GM21723 (cell line): ENCODE data around the gene LCNL1.
A peak's percentile ranks its signal among the peaks of the same experiment; 100 is the strongest.
"Not testable (repeated sequence)": the region's sequence is repeated elsewhere in the genome, so short reads cannot be mapped to it uniquely, and the experiment has no call there.

Experiments used
- ATAC-seq: cut with Tn5 transposase; IDR thresholded peaks from one replicate; pipeline ENCODE4 v1.9.1; 2021; ENCODE audit warnings: mild to moderate bottlenecking, moderate library complexity; ENCODE audit not compliant: unreplicated experiment

Gene LCNL1

GRCh38 chr9:136991993-136992818, 9.4 kb downstream of the LCNL1 start, which contains the start of gene PAXX:
TSS of gene PAXX (plus strand) at chr9:136992422. CDS start at chr9:136992444, 22 bp downstream.
- peak; percentile 77 for ATAC-seq

DNA sequence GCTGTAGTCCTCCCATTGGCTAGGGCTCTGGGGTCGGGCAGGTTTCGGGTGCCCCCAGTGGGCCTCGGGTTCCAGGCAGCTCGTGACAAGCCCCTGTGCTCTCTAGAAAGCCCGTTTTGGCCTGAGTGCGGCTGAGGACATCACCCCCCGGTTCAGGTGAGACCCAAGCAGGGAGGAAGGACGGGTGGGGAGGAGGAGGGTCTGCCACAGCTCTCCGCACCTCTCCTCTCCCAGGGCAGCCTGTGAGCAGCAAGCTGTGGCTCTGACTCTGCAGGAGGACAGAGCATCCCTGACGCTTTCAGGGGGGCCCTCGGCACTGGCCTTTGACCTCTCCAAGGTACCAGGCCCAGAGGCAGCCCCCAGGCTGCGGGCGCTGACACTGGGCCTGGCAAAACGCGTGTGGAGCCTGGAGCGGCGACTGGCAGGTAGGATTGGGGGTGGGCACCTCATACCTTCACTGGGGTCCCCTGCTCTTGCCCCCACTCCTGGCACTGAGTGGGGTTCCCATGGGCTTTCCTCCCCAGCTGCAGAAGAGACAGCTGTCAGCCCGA, 10.1 kb downstream of the LCNL1 start:
- ATAC-seq, result peak; percentile 6

- no peak for ATAC-seq
Measured at GRCh38 chr9:136994180-136994887, 11.5 kb downstream of the LCNL1 start.

DNA sequence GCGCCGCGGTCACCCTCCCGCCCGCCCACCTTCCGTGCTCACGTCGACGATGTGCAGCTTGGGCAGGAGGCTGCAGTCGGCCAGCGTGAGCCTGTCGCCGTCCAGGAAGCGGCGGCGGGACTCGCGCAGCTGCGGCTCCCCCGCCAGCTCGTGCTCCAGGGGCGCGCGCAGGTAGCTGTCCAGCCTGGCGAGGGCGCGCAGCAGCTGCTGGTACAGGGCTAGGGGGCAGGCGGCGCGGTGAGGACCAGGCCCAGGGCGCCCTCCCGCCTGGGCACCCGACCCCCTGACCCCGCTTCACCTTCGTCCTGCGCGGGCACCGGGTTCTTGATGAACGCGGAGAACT, 12.1 kb downstream of the LCNL1 start:
- ATAC-seq, result no peak

GRCh38 chr9:136995362-136995761, 12.6 kb downstream of the LCNL1 start:
- no peak for ATAC-seq

GRCh38 chr9:136995772-136996311, 13.0 kb downstream of the LCNL1 start:
- ATAC-seq, result no peak

GRCh38 chr9:136996361-136997292, 13.8 kb downstream of the LCNL1 start, which contains the start of gene CLIC3:
TSS of gene CLIC3 (minus strand) at chr9:136996568. CDS start at chr9:136996543, 25 bp downstream.
- ATAC-seq, result no peak

DNA sequence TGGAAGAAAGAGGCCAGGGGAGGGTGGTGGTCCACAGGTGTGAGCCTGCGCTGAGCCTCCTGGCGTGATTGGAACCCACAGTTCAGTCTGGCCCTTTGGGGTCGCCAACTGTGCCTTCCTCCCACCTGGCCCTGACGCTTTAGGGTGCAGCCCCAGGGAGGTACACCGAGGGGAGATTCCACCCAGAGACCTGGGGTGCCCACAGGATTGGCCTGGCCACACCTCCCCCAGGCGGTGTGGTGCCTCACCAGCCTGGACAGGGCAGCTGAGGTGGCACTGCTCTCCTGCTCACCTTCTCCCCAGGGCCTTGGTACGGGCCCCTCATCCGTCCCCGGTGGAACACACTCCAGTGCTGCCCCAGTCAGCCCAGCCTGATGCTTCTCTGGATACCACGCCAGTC, 14.6 kb downstream of the LCNL1 start:
- no peak for ATAC-seq

DNA sequence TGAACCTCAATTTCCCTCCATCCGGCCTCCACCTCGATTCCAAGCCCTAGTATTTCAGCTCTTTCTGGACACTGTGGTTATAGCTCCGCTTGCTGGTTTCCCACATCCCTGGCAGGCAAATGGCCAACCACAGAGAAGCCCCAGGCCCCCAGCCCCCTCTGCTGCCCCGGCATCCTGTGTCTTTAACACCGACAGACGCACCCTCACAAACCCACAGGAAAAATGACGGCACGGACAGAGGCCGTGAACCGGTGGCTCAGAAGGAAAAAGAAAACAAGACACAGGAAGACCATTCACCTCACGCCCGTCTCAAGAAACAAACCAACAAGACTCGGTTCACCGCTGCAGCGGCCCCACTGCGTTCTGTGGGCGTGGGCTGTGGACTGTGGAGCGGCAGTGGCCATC, 15.0 kb downstream of the LCNL1 start:
- ATAC-seq, result no peak

DNA sequence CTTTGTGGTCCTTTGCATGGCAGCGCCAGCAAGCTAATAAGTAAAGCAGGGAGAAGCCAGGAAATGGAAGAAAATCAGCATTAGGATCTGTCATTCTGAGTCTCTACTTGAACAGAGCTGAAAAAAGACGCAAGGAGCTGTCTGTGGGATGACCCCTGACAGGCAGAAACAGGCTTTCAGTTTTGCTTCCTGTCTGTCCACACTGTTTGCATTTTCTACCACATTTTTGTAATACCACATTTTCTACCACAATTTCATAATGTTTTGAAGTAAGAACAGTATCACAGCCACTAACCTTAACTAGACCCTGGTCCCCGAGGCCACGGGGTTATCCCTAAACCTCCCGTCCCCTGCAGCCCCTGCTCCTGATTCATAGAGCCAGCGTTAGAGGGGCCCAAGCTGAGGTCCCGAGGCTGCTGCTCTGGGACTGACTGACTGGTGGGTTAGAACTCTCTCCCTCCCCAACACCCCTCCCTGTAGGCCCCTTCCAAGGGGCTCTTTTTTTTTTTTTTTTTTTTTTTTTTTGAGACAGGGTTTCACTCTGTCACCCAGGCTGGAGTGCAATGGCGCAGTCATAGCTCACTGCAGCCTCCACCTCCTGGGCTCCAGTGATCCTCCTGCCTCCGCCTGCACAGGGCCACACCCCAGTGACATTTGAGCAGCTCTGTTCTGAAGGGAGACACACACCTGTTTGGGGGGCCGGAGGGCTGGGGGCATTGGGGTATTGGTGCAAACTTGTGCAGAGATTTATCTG, 17.6 kb downstream of the LCNL1 start:
- ATAC-seq, result peak; percentile 72

- no peak for ATAC-seq
Measured at GRCh38 chr9:137001857-137002645, 19.3 kb downstream of the LCNL1 start.

DNA sequence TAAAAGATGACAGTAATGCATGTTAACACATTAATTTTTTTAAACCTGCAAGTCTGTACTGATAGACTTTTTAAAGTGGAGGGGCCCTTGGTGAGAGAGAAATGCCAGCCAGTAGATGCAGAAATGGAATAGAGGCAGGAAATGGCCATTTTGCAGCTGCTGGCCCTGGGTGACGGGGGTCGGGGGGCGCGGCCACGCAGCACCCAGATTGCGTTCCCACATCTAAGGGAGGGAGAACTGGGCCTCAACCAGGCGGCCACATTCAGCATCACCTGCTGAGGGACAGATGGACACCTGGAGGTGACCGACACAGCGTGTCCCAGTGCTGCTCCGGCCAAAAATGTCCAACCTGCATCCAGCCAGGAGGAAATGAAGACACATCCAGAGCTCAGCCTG, 19.9 kb downstream of the LCNL1 start:
- ATAC-seq, result no peak

GRCh38 chr9:137004285-137004684, 21.5 kb downstream of the LCNL1 start:
- not testable (repeated sequence) for ATAC-seq

DNA sequence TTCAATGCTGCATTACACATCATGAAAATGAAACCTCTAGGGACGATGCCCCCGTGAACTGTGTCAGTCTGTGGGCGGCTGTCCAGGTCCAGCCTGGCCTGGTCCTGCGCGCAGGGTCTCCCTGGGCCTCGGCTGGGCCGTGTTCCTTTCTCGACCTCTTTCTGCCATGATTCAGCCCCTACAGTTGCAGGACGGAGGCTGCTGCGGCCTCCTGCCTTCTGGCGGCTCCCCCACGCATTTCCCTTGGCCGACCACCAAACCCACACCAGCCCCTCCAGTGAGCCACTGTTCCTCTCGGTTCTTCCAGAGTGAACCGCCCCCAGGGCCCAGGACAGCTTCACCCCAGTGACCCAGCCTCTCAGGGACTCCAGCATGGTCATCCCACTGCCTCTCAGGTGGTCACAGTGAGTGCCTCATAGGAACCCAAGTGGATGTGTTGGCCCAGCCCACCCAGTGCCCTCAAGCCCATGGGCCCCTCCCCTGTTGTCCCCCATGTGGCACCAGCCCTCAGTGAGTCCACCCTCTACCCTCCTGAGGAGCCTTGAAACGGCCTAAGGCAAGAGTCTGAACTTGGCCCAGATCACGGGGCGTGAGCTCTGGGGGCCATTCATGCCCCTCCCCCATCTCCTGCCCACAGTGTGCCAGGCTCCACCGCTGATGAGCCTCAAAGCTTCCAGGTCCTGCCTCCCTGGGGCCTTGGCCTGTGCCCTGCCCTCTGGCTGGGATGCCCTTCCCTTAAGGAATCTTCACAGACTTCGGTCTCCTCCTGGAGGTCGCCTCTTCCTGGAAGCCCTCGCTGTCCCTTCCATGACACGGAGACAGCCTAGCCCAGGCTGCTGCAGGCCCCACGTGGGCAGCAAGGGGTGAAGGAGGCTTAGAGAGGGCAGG, 23.6 kb downstream of the LCNL1 start:
- no peak for ATAC-seq

DNA sequence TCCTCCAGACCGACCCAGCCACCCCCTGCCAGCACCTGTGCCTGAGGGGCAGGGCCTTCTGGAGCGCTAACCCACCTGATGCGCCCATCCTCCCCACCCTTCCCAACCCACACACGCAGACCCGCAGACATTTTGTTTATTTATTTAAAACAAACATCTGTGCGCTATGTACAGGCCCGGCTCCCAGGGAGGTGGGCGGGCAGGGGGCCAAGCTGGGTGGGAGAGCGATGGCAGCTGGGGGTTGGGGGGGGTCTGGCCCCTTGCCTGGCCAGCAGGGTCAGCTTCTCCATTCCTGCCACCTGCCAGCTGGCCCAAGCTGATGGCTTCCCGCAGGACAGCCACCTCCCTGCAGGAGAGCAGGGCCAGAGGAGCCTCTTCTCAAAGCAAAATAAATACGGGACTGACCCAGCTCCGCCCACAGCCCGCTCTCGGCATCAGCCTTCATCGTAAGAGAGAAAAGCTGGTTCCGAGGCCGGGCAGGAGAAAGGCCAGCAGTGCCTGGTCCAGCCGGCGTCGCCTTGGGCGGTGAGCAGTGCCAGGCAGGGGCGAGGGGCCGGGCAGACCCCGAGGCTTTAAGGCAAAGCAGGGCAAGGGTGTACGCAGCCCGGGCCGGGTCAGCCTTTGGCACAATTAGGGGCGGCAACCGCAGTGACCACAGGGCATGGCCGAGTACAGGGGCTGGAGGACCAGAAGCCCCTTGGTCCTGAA, 24.5 kb downstream of the LCNL1 start:
- ATAC-seq, result no peak

- ATAC-seq, result no peak
Measured at GRCh38 chr9:137007816-137008270, 25.1 kb downstream of the LCNL1 start.

GRCh38 chr9:137008312-137008711, 25.5 kb downstream of the LCNL1 start:
- no peak for ATAC-seq
